HL-60 (cell line): ENCODE measurements around the gene SPATA21.

Source experiments
- CTCF ChIP-seq: IDR thresholded peaks from one replicate; pipeline ENCODE4 v1.5.1; 2011; ENCODE audit warnings: low read length, control low read depth, inconsistent platforms; ENCODE audit not compliant: insufficient read depth
- GABPA ChIP-seq: IDR thresholded peaks from 2 replicates; pipeline ENCODE4 v1.6.1; 2012; ENCODE audit warnings: low read depth
- POLR2AphosphoS5 ChIP-seq: IDR thresholded peaks from 2 replicates; pipeline ENCODE4 v1.6.1; 2012; ENCODE audit warnings: low read depth
- TF ChIP-seq, protein P1 (sequence below): IDR thresholded peaks from 2 replicates; pipeline ENCODE4 v1.6.1; 2012; ENCODE audit warnings: low read depth; ENCODE audit not compliant: insufficient replicate concordance

GRCh38 chr1:16405441-16405840 is 31.8 kb downstream of the SPATA21 start:
- TF ChIP-seq, protein P1, sequence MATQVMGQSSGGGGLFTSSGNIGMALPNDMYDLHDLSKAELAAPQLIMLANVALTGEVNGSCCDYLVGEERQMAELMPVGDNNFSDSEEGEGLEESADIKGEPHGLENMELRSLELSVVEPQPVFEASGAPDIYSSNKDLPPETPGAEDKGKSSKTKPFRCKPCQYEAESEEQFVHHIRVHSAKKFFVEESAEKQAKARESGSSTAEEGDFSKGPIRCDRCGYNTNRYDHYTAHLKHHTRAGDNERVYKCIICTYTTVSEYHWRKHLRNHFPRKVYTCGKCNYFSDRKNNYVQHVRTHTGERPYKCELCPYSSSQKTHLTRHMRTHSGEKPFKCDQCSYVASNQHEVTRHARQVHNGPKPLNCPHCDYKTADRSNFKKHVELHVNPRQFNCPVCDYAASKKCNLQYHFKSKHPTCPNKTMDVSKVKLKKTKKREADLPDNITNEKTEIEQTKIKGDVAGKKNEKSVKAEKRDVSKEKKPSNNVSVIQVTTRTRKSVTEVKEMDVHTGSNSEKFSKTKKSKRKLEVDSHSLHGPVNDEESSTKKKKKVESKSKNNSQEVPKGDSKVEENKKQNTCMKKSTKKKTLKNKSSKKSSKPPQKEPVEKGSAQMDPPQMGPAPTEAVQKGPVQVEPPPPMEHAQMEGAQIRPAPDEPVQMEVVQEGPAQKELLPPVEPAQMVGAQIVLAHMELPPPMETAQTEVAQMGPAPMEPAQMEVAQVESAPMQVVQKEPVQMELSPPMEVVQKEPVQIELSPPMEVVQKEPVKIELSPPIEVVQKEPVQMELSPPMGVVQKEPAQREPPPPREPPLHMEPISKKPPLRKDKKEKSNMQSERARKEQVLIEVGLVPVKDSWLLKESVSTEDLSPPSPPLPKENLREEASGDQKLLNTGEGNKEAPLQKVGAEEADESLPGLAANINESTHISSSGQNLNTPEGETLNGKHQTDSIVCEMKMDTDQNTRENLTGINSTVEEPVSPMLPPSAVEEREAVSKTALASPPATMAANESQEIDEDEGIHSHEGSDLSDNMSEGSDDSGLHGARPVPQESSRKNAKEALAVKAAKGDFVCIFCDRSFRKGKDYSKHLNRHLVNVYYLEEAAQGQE = no peak
- no peak for TF ChIP-seq CTCF
- TF ChIP-seq POLR2AphosphoS5 = no peak
- no peak for TF ChIP-seq GABPA
